ENCODE measurements around the gene OSBP.
"Not testable (repeated sequence)": the region's sequence is repeated elsewhere in the genome, so short reads cannot be mapped to it uniquely, and the experiment has no call there.

OSBP gene, protein sequence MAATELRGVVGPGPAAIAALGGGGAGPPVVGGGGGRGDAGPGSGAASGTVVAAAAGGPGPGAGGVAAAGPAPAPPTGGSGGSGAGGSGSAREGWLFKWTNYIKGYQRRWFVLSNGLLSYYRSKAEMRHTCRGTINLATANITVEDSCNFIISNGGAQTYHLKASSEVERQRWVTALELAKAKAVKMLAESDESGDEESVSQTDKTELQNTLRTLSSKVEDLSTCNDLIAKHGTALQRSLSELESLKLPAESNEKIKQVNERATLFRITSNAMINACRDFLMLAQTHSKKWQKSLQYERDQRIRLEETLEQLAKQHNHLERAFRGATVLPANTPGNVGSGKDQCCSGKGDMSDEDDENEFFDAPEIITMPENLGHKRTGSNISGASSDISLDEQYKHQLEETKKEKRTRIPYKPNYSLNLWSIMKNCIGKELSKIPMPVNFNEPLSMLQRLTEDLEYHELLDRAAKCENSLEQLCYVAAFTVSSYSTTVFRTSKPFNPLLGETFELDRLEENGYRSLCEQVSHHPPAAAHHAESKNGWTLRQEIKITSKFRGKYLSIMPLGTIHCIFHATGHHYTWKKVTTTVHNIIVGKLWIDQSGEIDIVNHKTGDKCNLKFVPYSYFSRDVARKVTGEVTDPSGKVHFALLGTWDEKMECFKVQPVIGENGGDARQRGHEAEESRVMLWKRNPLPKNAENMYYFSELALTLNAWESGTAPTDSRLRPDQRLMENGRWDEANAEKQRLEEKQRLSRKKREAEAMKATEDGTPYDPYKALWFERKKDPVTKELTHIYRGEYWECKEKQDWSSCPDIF

DNA sequence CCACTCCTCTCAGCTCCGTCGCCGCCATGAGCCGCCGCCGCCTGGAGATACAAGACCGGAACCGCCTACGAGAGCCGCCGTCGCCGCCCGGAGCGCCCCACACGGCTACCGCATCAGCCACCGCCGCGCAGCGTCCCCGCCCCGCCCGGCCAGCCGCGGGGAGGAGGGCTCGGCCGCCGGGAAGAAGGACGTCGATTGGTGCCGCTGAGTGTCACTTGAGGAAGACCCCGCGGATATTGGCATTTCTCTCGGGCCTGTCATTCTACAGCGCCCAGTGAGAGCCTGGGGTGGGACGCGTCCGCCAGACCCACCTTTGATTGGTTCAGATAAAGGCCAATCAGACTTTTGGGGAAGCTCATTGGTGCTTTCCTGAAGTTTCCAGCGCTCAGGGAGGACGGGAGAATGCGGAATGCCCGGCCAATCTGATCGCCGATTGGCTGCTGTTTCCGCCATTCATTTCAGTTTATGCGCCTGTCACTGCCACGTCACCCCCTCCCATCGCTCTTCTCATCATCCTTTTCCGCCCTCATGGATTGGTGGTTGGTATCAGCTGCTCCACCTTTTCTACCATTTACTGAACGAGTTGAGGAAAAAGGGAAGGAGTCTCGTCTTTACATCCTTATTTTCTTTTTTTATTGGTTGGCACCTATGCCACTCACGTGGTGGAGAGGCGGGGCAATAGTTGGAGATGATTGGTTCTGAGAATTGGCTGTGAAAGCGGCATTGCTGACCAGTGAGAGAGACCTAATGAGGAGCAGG is at the start of gene OSBP:
TSS of gene OSBP (minus strand) at position 138 of the 759 bp plus-strand sequence. CDS start at position 28, 110 bp downstream.
- peak; percentile 99 for DNase-seq (ENCODE audit: low spot score)

DNA sequence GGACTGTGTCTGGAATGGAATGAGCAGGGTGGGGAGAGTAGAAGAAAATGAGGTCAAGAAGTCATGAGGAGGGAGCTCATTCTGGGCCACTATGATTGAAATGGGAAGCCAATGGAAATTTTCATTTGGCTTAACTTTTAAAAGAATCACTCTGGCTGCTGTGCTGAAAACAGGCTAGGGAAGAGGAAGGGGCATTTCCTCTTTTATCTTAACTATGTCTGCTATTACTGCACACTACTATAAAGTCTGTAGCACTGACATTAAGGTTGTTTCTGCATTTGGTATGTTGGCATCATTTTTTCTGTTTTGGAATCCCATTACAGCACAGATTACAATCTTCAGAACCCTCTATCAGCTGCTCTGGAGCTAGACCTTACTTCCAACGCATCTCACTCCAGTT is 45.0 kb upstream of the OSBP start:
- DNase-seq (ENCODE audit: low spot score) (no peak), FAIRE-seq (no peak)

More for the DNA sequence above, at the start of gene OSBP:
- peak; percentile 92 for FAIRE-seq

DNA sequence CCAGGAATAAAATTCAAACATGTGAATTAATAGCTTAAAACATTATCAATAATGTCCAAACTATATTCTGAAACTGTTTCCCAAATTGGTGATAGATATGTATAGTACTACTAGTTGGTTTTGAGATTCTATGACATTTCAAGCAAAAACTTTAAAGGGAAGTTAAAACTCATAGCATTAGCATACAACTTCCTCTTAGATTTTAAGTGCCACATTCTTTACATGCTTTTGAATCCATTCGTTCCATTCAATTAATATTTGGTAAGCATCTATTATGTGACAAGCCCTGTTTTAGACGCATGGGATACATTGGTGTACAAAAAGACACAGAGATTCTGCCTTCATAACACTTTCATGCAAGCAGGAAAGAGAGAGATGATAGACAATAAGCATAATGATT is 44.4 kb upstream of the OSBP start:
- no peak for DNase-seq (ENCODE audit: low spot score)
- FAIRE-seq, result no peak

DNA sequence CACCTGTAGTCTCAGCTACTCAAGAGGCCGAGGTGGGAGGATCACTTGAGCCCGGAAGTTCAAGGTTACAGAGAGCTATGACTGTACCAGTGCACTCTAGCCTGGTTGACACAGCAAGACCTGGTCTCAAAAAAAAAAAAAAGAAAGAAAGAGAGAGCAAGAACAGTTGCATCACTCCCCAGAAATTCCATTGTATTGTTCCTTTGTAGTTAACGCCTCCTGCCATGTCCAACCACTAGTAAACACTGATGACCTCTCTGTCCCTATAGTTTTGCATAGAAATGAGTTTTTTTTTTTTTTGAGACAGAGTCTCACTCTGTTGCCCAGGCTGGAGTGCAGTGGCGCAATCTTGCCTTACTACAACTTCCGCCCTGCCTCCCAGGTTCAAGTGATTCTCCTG is 42.5 kb upstream of the OSBP start:
- DNase-seq (ENCODE audit: low spot score) (no peak), FAIRE-seq (no peak)

DNA sequence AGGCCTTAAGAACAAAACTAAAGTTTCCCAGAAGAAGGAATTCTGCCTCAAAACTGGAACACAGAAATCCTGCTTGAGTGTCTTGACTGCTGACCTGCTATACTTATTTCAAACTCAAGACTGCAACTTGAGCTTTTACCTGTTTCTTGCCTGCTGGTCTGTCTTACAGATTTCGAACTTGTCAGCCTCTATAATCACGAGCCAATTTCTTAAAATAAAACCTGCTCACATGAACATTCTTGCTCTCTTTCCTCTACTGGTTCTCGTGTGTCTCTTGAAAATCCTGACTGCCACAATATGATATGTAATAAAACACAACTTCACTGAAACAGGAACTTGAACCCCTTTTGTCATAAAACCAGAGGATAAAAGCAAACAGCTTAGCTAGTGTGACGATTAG is 39.3 kb upstream of the OSBP start:
- FAIRE-seq (no peak), DNase-seq (ENCODE audit: low spot score) (no peak)

DNA sequence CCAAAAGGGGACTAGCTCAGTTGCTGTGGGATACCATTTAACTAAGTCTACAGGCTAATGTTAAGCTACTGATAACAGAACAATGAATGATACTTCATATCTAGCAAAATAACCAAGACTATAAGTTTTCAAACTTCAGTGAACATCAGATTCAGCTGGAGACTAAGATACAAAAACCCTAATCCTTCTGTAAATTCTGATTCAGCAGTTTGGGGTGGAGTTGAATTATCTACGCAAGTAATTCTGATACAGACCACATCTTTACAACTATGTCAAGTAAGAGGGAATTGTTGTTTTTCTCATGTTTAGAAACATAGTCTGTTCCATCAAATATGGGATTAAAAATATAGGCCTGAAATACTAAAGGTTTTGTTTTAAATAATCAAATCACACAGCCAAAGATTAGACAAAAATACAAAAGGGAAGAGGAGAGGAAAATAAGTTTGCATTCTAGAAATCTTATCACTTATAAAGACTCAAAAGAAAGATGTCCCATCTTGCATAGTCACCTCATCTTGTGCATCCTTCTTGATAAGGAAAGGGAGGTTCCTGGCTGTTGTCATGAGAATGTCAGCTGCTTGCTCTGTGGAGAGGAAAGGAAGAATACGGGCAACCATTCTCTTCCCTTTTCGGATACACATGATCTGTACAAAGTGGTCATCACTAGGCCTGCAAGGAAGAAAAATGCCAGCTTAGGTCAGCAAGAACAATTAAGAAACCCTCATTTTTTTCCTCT is 31.8 kb upstream of the OSBP start:
- FAIRE-seq (no peak), DNase-seq (ENCODE audit: low spot score) (no peak)

DNA sequence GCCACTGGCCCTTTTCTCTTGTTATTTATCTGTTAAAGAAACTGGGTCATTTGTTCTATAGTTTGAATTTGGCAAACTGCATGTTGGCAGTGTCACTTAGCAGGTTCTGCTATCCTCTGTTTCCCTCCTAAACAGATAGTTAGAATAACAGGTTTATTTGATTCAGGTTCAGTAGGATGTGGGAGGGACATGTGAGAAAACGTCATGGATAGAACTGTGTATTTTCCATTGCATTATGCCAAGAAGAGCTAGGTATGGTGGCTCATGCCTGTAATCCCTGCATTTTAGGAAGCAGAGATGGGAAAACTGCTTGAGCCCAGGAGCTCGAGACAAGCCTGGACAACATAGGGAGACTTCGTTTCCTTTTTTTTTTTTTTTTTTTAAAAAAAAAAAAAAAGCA is 29.0 kb upstream of the OSBP start:
- DNase-seq (ENCODE audit: low spot score) (no peak), FAIRE-seq (no peak)

DNA sequence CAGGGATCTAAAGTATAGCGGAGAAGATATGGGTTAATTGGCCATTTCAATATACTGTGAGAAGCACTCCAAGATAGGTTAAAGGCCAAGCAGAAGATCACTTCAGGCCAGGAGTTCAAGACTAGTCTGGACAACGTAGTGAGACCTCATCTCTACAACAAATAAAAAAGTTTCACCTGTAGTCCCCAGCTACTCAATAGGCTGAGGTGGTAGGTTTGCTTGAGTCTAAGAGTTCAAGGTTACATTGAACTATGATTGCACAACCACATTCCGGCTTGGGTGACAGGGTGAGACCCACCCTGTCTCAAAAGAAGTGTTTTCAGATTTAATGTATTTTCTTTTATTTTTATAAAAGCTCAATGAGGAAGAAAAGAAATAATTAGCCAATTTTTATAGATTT is 27.8 kb upstream of the OSBP start:
- FAIRE-seq (no peak), DNase-seq (ENCODE audit: low spot score) (no peak)

DNA sequence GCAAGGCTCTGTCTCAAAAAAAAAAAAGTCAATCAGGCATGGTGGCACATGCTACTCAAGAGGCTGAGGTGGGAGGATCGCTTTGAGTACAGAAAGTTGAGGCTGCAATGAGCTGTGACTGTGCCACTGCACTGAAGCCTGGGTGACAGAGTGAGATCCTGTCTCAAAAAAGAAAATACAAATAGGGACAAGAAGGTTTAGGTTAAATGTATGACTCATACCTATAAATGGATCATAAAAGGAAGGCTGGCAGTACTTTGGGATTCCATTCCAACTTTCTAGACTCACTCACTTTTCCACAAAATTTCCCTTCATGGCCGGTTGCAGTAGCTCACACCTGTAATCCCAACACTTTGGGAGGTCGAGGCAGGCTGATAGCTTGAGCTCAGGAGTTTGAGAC is 25.6 kb upstream of the OSBP start:
- no peak for DNase-seq (ENCODE audit: low spot score)
- no peak for FAIRE-seq

DNA sequence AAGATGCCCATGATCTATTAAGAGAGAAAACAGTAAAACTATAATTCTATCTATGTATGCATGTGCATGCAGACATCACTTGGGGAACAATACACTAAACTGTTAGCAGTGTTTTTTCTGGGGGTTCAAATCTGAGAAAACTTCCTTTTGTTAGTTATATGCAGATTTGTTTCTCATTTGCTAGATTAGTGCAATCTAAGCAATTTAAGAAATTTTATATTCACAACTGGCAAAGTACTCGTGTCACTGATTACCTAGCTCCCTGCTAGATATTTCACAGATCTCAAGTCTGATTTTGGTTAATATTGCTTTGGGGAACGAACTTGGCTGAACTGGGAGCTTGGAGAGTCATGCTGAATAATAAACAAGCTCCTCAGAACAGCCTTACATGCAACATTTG is 14.9 kb upstream of the OSBP start:
- FAIRE-seq, result no peak
- DNase-seq (ENCODE audit: low spot score), result no peak

DNA sequence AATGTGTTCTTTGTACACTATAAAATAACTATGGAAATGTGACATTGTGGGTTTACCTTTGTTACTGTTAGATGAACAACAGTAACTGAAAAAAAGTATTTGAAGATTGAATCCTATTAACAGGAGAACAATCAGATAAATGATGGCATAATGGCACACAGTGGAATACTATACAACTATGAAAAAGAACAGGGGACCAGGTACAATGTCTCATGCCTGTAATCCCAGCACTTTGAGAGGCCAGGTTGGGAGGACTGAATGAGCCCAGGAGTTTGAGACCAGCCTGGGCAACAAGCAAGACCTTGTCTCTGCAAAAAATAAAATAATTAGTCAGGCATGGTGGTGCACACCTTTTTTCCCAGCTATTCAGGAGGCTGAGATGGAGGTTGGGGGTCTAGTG is 14.4 kb upstream of the OSBP start:
- FAIRE-seq (no peak), DNase-seq (ENCODE audit: low spot score) (no peak)

DNA sequence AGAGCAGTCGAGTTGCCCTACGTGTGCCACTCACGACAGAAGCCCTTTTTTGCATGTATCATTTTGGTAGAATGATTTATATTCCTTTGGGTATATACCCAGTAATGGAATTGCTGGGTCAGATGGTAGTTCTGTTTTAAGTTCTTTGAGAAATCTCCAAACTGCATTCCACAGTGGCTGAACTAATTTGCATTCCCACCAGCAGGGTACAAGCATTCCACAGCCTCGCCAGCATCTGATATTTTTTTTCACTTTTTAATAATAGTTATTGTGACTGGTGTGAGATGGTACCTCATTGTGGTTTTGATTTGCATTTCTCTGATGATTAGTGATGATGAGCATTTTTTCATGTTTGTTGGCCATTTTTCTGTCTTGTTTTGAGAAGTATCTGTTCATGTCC is 11.4 kb upstream of the OSBP start:
- FAIRE-seq; DNase-seq (ENCODE audit: low spot score): not testable (repeated sequence)

DNA sequence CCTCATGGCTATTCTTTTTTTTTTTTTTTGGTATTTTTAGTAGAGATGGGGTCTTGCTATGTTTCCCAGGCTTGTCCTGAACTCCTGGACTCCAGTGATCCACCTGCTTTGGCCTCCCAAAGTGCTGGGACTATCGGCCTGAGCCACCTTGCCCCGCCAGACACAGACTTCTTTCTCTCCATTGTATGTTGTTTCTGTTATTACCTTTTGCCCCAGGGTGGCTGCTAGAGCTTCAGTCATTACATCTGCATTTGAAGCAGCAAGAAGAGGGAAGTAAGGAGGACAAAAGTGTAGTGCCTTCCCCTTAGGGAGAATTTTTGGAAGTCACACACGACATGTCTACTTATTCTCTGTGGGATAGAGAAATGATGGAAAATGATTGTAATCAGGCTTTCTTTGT is 10.1 kb upstream of the OSBP start:
- DNase-seq (ENCODE audit: low spot score) (no peak), FAIRE-seq (no peak)

DNA sequence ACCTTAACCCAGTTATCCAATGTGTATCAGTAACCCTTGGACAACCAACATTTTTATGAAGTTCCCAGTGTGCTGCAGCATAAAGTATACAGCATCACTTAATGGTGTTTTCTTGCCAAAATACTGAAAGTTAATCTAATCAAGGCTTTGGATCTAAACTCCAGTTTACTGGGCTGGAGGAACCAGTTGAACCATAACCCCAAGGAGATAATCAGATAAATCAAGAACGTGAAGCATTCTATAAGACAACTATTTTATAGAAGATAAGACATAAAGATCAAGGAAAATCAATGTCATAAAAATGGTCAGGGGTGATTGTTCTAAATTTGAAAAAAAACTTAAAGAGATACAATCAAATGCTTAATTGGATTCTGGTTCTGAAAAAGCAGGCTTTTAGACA is 2.3 kb upstream of the OSBP start:
- DNase-seq (ENCODE audit: low spot score) (no peak), FAIRE-seq (no peak)

DNA sequence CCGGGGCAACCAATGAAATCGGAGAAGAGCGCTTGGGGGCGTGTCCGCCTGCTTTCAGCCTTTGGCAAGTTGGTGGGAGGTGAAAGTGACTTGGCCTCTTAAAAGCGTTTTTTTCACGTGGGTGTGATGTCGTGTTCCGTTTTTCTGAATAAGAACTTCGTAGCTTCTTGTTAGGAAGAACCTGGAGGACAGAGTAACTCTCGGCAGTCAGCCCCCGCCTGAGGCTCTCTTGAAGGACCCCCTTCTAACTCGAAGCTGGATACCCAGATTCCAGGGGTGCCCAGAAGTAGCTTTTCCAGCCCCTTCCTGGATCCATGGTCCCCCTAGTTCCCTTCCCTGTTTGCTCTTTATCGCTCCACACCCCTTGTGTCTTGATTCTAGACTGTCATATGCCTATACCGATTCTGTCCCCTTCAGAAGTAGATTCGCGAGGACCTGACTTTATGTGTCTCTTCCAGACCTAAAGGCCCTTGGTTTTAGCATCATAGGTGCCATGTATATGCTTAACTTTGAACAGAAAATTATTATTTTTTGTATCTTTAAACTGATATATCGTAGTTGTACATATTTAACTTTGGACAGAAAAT is 915 bp upstream of the OSBP start:
- FAIRE-seq (no peak), DNase-seq (ENCODE audit: low spot score) (no peak)

DNA sequence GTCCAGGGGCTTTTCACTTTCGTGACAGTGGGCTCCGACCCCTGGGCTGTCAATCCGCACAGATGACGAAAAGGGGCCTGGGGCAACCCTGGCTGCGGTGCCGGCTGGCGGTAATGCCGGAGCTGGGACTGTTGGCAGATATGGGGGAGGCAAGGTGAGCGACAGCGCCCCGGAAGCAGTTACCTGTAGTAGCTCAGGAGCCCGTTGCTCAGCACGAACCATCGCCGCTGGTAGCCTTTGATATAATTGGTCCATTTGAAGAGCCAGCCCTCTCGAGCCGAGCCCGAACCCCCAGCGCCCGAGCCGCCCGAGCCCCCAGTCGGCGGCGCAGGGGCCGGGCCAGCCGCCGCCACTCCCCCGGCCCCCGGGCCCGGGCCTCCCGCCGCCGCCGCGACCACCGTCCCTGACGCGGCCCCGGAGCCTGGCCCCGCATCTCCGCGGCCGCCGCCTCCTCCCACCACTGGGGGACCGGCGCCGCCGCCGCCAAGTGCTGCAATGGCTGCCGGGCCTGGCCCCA is 396 bp downstream of the OSBP start:
- FAIRE-seq, result no peak
- DNase-seq (ENCODE audit: low spot score), result no peak

DNA sequence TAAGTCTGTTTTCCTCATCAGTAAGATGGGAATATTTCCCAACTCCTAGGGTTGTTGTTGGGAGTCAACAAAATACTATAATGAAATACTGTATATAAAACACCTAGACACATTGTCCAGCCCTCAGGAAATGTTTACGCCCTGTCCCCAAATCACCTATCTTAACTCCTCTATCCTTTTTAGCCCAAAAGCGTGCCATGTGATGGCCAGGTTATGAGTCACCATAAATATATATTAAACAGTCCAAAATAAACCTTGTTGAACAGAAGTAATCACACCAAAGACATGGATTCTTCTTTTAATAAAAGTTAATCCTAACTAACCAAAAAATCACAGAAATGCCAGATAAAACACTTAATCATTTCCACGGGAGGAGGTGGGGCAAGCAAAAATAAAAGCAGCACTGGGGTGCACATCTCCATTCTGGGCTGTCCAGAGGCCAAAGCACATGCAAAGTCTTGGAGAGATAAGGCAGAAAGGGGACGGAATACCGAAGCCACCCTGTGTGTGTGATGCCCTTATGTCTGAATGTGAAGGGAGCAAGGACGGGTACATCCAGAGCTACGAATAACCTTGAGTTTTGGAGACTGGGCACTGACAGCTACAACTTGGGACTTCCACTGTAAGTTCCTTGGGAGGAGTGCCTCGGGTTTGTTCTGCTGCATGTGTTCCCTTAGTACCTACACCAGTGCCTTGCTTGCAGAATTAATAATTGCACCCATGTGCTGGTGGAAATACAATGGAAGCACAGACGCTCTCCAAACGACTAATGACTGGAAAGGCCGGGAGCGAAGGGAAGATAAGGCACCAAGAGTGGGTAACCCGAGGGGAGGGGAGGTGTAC is 1.1 kb downstream of the OSBP start:
- FAIRE-seq, result no peak

DNA sequence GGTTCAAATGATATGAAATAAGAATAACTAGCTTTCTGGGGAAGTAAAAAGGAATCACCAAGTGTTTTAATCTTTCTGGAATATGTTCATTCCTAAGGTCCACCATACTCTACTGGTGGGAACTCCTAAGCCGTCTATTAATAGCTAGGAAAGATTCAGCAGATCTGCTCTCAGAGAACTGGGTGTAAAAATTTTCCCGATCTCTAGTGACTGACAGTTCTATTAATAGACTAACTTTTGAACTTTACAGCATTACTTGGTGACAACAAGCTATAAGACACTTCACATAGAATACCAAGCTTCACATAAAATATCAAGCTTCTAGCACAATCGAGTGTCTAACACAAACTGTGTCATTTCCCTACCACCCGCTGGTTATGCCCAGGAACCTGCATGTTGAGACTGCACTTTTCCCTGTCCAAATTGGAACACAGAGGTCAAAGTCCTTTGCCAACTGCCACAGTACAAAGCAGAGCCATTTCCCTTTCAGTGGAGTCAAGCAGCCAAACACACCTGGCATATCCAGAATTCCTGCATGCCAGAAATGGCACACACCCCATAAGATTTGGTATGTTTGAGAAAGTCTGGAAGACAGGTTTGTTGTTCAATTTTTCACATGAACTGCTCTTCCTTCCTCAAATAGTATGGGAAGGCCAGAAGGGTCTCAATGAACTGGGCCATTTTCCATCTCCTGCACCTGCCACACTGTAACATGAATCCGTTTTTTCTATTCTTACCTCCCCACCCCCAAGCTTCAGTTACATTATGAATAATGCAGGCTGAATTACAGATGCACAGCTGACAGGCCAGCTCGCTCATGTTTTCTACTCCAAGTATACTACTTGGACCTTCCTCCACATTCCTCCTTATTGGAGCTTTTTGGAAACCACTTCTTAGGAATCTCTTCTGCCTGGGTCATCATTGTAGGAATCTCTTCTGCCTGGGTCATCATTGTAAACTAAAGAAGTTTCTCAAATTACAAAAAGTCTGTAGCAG is 3.7 kb downstream of the OSBP start:
- FAIRE-seq (no peak), DNase-seq (ENCODE audit: low spot score) (no peak)

More for the DNA sequence above, 1.1 kb downstream of the OSBP start:
- DNase-seq (ENCODE audit: low spot score), result no peak

DNA sequence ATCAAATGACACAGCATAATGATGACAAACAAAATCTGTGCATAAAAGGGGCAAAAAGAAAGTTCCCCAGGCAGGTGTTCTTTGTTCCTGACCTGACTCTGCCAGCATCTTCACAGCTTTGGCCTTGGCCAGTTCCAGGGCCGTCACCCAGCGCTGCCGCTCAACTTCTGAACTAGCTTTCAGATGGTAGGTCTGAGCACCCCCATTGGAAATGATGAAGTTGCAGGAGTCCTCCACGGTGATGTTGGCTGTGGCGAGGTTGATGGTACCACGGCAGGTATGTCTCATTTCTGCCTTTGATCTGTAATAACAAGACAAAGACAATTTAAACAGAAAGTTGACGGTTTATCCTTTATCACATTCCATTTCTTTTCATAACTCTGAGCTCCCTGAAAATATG is 5.3 kb downstream of the OSBP start:
- FAIRE-seq, result no peak
- no peak for DNase-seq (ENCODE audit: low spot score)

All from RCC 7860 (cell line).